MCF 10A (cell line): ENCODE data around the gene MAPK1. TPM values are rescaled to one million over a fixed set of nuclear protein-coding genes. Genes with fewer than 3 reads are reported as not detected.

ENCODE experiments used
- BruUV-seq: library from RNA; stranded (reverse); fragments of 400-500 nt; replicated peaks from 2 replicates; lab custom pipeline; 2021; lab: Mats Ljungman, UMichigan
- CTCF ChIA-PET: fragments of 300-600 bp; sonication (Branson Sonifier 250); formaldehyde crosslinking; extraction: SDS; loops from one replicate; lab custom pipeline; 2021; ENCODE audit warnings: antibody characterized with exemption, inconsistent platforms; lab: Yijun Ruan, JAX
- POLR2A ChIA-PET: fragments of 300-600, 350-650 bp; sonication (Branson Sonifier 250); formaldehyde crosslinking; extraction: SDS; loops from one replicate; lab custom pipeline; 2020; ENCODE audit warnings: antibody characterized with exemption, inconsistent platforms; lab: Yijun Ruan, JAX
- DNase-seq: peaks from one replicate; pipeline ENCODE4 v3.0.0-alpha.2; 2018; ENCODE audit not compliant: unreplicated experiment
- H3K27ac Mint-ChIP-seq: one replicate; pipeline ENCODE4 v1.8.0; 2022; ENCODE audit warnings: mild to moderate bottlenecking, low read depth, mixed read lengths; ENCODE audit not compliant: unreplicated experiment
- H3K27me3 Mint-ChIP-seq: one replicate; pipeline ENCODE4 v1.8.0; 2022; ENCODE audit warnings: mixed read lengths; ENCODE audit not compliant: insufficient read depth, unreplicated experiment
- H3K36me3 Mint-ChIP-seq: one replicate; pipeline ENCODE4 v1.8.0; 2022; ENCODE audit warnings: mild to moderate bottlenecking, moderate library complexity, mixed read lengths; ENCODE audit not compliant: insufficient read depth, unreplicated experiment
- H3K4me1 Mint-ChIP-seq: one replicate; pipeline ENCODE4 v1.8.0; 2022; ENCODE audit warnings: mixed read lengths; ENCODE audit not compliant: insufficient read depth, unreplicated experiment
- H3K4me3 Mint-ChIP-seq: one replicate; pipeline ENCODE4 v1.8.0; 2022; ENCODE audit warnings: mild to moderate bottlenecking, moderate library complexity, mixed read lengths; ENCODE audit not compliant: unreplicated experiment
- H3K9me3 Mint-ChIP-seq: one replicate; pipeline ENCODE4 v1.8.0; 2022; ENCODE audit warnings: mixed read lengths; ENCODE audit not compliant: unreplicated experiment
- CTCF ChIP-seq: fragments of 200-600 bp; IDR thresholded peaks from one replicate; pipeline ENCODE4 v1.8.0; 2022; ENCODE audit warnings: antibody characterized with exemption, mild to moderate bottlenecking; ENCODE audit not compliant: unreplicated experiment
- intact Hi-C: fragments of 100-400 bp; cut with micrococcal nuclease; formaldehyde crosslinking; loops from 2 replicates; pipeline ENCODE4 v1.14.1; 2022
- total RNA-seq: library from RNA; stranded (reverse); gene quantifications from 2 replicates; pipeline ENCODE4 v1.2.3, GENCODE V29; 2022

The MAPK1 gene
- total RNA-seq, 1 experiment from 2014 or later = 123 TPM

GRCh38 chr22:21741790-21742189 is 125.7 kb downstream of the MAPK1 start:
- H3K36me3 Mint-ChIP-seq = no peaks in the 10 kb centered on the region
- ChIA-PET CTCF (no interaction called here), POLR2A (no interaction called here)
- no peak overlapping the region for H3K4me3 Mint-ChIP-seq
- peaks cover 32% of the 10 kb centered on the region for H3K27me3 Mint-ChIP-seq
- BruUV-seq = no TSS peak
- no peaks in the 10 kb centered on the region for H3K9me3 Mint-ChIP-seq
- H3K27ac Mint-ChIP-seq = no peak overlapping the region
- intact Hi-C loops = no loop called here
- no peak for DNase-seq
- H3K4me1 Mint-ChIP-seq = no peaks in the 10 kb centered on the region
- no peak for TF ChIP-seq CTCF

GRCh38 chr22:21741059-21741458 is 126.4 kb downstream of the MAPK1 start:
- no peaks in the 10 kb centered on the region for H3K4me1 Mint-ChIP-seq
- ChIA-PET POLR2A (no interaction called here), CTCF (no interaction called here)
- intact Hi-C loops = no loop called here
- H3K27ac Mint-ChIP-seq = no peak overlapping the region
- H3K27me3 Mint-ChIP-seq = peaks cover 32% of the 10 kb centered on the region
- H3K36me3 Mint-ChIP-seq = no peaks in the 10 kb centered on the region
- H3K4me3 Mint-ChIP-seq = no peak overlapping the region
- DNase-seq = no peak
- H3K9me3 Mint-ChIP-seq = no peaks in the 10 kb centered on the region
- BruUV-seq = no TSS peak
- TF ChIP-seq CTCF = no peak

- CTCF ChIA-PET = no interaction called here
- Mint-ChIP-seq H3K4me1 (peaks cover 2% of the 10 kb centered on the region), H3K9me3 (no peaks in the 10 kb centered on the region), H3K27me3 (peaks cover 32% of the 10 kb centered on the region), H3K4me3 (no peak overlapping the region), H3K36me3 (no peaks in the 10 kb centered on the region), H3K27ac (no peak overlapping the region)
- POLR2A ChIA-PET = no interaction called here
- BruUV-seq = no TSS peak
- DNase-seq = no peak
- intact Hi-C loops = no loop called here
- TF ChIP-seq CTCF = no peak
Observed at GRCh38 chr22:21739828-21740377, 127.5 kb downstream of the MAPK1 start.

- TF ChIP-seq CTCF = no peak
- intact Hi-C loops = no loop called here
- BruUV-seq = no TSS peak
- H3K9me3 Mint-ChIP-seq = no peaks in the 10 kb centered on the region
- peaks cover 32% of the 10 kb centered on the region for H3K27me3 Mint-ChIP-seq
- CTCF ChIA-PET = no interaction called here
- no peaks in the 10 kb centered on the region for H3K36me3 Mint-ChIP-seq
- H3K4me1 Mint-ChIP-seq = peaks cover 7% of the 10 kb centered on the region
- H3K27ac Mint-ChIP-seq = no peak overlapping the region
- no peak overlapping the region for H3K4me3 Mint-ChIP-seq
- DNase-seq = no peak
- POLR2A ChIA-PET = no interaction called here
Observed at GRCh38 chr22:21738966-21739365, 128.5 kb downstream of the MAPK1 start.
